IPS-20b (cell line): ENCODE data around the gene SCGB1A1.
A peak's percentile ranks its signal among the peaks of the same experiment; 100 is the strongest.

Experiments used
- H3K27ac ChIP-seq: one replicate; pipeline ENCODE4 v1.5.1; 2013; ENCODE audit warnings: low read length
- H3K27me3 ChIP-seq: 2 replicates; pipeline ENCODE4 v1.6.1; 2013; ENCODE audit warnings: mild to moderate bottlenecking, low read length, inconsistent platforms; ENCODE audit not compliant: insufficient read depth
- H3K36me3 ChIP-seq: 2 replicates; pipeline ENCODE4 v1.6.1; 2013; ENCODE audit warnings: low read depth, mild to moderate bottlenecking, inconsistent platforms, low read length, moderate library complexity; ENCODE audit not compliant: insufficient read depth
- H3K4me1 ChIP-seq: 2 replicates; pipeline ENCODE4 v1.6.1; 2013; ENCODE audit warnings: mild to moderate bottlenecking, control low read depth, inconsistent platforms, low read length, moderate library complexity; ENCODE audit not compliant: insufficient read depth
- H3K4me3 ChIP-seq: 2 replicates; pipeline ENCODE4 v1.5.1; 2013; ENCODE audit warnings: mild to moderate bottlenecking, low read length, inconsistent platforms
- H3K9ac ChIP-seq: 2 replicates; pipeline ENCODE4 v1.6.1; 2013; ENCODE audit warnings: low read depth, mild to moderate bottlenecking, inconsistent platforms, low read length, moderate library complexity
- H3K9me3 ChIP-seq: 2 replicates; pipeline ENCODE4 v1.6.1; 2013; ENCODE audit warnings: mild to moderate bottlenecking, low read depth, low read length, inconsistent platforms; ENCODE audit not compliant: insufficient read depth

The SCGB1A1 gene

DNA sequence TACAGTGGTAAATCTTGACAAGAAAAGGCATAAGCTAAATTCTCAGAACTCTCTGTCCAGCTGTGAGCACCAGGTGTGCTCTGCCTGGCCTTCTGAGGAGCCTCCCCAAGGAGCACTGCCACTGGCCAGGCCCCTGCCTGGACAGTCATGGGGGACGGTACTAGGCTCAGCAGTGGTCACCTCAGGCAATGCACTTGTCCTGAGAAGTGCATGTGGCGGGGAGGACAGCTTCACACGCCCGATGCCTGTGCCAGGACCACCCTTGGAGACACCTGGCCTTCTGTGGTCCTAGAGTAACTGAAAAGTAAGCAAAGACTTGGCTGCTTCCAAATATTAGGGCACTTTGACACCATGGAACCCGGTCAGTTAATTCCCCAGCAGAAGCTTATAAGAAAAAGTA, 28.6 kb upstream of the SCGB1A1 start:
- no peak overlapping the region for H3K9ac ChIP-seq
- H3K4me3 ChIP-seq, result no peak overlapping the region
- H3K4me1 ChIP-seq, result peaks cover under 1% of the 10 kb centered on the region; the same call in 1 of the 2 replicates
- H3K27ac ChIP-seq, result no peak overlapping the region
- H3K9me3 ChIP-seq, result no peaks in the 10 kb centered on the region
- H3K36me3 ChIP-seq, result peaks cover 5% of the 10 kb centered on the region; the same call in 1 of the 2 replicates
- H3K27me3 ChIP-seq, result no peaks in the 10 kb centered on the region

- Histone ChIP-seq H3K4me1 (peaks cover 3% of the 10 kb centered on the region; the same call in 1 of the 2 replicates), H3K4me3 (no peak overlapping the region), H3K36me3 (peaks cover 5% of the 10 kb centered on the region; the same call in 1 of the 2 replicates), H3K9ac (no peak overlapping the region), H3K27ac (no peak overlapping the region), H3K27me3 (no peaks in the 10 kb centered on the region), H3K9me3 (no peaks in the 10 kb centered on the region)
Observed at GRCh38 chr11:62390722-62391121, 28.1 kb upstream of the SCGB1A1 start.

- Histone ChIP-seq H3K9me3 (no peaks in the 10 kb centered on the region), H3K36me3 (peaks cover 5% of the 10 kb centered on the region; the same call in 1 of the 2 replicates), H3K27me3 (no peaks in the 10 kb centered on the region), H3K4me3 (no peak overlapping the region), H3K9ac (no peak overlapping the region), H3K4me1 (peaks cover 3% of the 10 kb centered on the region; the same call in 1 of the 2 replicates), H3K27ac (no peak overlapping the region)
Observed at GRCh38 chr11:62391642-62392425, 27.0 kb upstream of the SCGB1A1 start.

- Histone ChIP-seq H3K36me3 (peaks cover 5% of the 10 kb centered on the region; the same call in 1 of the 2 replicates), H3K9me3 (no peaks in the 10 kb centered on the region), H3K27ac (no peak overlapping the region), H3K4me3 (no peak overlapping the region), H3K9ac (no peak overlapping the region), H3K4me1 (peaks cover 3% of the 10 kb centered on the region; the same call in 1 of the 2 replicates), H3K27me3 (no peaks in the 10 kb centered on the region)
Observed at GRCh38 chr11:62392506-62392905, 26.3 kb upstream of the SCGB1A1 start.

DNA sequence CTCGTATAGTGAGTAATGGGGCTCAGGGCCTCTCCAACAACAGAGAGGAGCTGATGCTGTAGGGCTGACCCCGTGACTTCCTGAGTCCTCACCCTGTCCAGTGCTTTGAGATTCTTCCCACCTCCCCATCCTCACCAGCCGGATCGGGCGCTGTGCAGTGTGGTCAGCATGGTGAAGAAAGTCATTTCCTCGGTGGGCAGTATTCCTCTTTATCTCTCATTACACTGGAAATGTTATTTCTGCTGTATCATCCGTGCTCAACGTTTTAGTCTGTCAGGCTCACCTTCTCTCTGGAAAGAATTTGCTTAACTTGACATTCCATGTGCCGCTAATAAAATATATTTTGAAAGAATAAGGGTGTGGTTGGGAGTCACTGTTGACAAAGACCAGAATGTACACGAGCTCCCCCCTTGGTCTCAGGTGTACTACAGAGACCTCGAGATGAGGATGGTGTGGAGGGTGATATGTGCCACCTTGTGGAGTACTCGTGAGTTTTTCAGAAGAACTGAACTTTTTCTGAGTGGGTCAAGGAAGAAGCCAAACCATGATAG, 25.7 kb upstream of the SCGB1A1 start:
- Histone ChIP-seq H3K4me3 (no peak overlapping the region), H3K36me3 (peaks cover 5% of the 10 kb centered on the region; the same call in 1 of the 2 replicates), H3K4me1 (peaks cover 3% of the 10 kb centered on the region; the same call in 1 of the 2 replicates), H3K27me3 (no peaks in the 10 kb centered on the region), H3K9ac (no peak overlapping the region), H3K9me3 (no peaks in the 10 kb centered on the region), H3K27ac (no peak overlapping the region)

DNA sequence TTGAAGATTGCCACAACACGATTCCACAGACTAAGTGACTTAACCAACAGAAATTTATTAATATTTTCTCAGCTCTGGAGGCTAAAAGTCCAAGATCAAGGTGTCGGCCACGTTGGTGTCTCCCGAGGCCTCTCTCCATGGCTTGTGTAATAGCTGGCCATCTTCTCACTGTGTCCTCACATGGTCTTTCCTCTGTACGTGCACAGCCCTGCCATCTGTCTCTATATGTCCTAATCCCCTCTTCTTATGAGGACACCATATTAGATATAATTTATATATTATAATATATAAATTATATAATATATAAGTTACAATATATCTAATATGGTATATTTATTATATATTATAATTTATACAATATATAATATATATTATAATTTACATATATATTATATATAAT, 25.1 kb upstream of the SCGB1A1 start:
- Histone ChIP-seq H3K4me3 (no peak overlapping the region), H3K9me3 (no peaks in the 10 kb centered on the region), H3K27ac (no peak overlapping the region), H3K36me3 (peaks cover 5% of the 10 kb centered on the region; the same call in 1 of the 2 replicates), H3K27me3 (no peaks in the 10 kb centered on the region), H3K9ac (no peak overlapping the region), H3K4me1 (peaks cover 3% of the 10 kb centered on the region; the same call in 1 of the 2 replicates)

- peaks cover 5% of the 10 kb centered on the region; the same call in 1 of the 2 replicates for H3K36me3 ChIP-seq
Observed at GRCh38 chr11:62394825-62395538, 23.9 kb upstream of the SCGB1A1 start.

DNA sequence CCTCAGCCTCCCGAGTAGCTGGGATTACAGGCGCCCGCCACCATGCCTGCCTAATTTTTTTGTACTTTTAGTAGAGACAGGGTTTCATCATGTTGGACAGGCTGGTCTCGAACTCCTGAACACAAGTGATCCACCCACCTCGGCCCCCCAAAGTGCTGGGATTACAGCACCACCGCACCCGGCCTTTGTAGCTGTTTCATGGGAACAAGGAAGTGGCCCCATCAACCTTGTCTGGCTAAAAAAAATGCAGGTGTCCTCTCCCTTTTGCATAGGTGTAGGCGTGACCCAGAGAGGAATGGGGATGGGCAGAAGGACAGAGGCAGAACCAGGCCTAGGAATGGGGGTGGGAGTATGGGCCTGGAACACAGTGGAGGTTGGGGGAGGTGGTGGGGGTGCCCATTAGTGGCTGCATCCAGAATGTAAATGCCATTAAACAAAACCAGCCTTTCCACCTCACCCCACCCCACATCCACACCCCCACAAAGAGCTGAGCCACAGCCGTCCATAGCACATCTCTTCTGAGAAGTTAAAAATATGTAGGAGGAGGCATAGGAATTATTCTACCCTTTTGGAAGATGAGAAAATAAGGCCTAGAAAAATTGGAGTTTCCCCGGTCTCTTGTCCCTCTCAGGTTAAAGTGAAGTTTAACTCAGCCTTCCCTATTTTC, 22.8 kb upstream of the SCGB1A1 start:
- H3K4me3 ChIP-seq, result no peak overlapping the region
- peaks cover 3% of the 10 kb centered on the region; the same call in 1 of the 2 replicates for H3K4me1 ChIP-seq
- H3K9ac ChIP-seq, result no peak overlapping the region
- H3K9me3 ChIP-seq, result no peaks in the 10 kb centered on the region
- H3K36me3 ChIP-seq, result peaks cover 5% of the 10 kb centered on the region; the same call in 1 of the 2 replicates
- H3K27ac ChIP-seq, result no peak overlapping the region
- no peaks in the 10 kb centered on the region for H3K27me3 ChIP-seq

More at GRCh38 chr11:62394825-62395538, 23.9 kb upstream of the SCGB1A1 start:
- H3K4me3 ChIP-seq, result peak overlapping the region; percentile 52; the same call in 1 of the 2 replicates
- no peaks in the 10 kb centered on the region for H3K9me3 ChIP-seq
- H3K4me1 ChIP-seq, result peaks cover 3% of the 10 kb centered on the region; the same call in 1 of the 2 replicates
- no peaks in the 10 kb centered on the region for H3K27me3 ChIP-seq
- no peak overlapping the region for H3K27ac ChIP-seq
- peak overlapping the region; percentile 30; the same call in 1 of the 2 replicates for H3K9ac ChIP-seq

GRCh38 chr11:62398011-62398994, 20.5 kb upstream of the SCGB1A1 start:
- H3K9me3 ChIP-seq, result no peaks in the 10 kb centered on the region
- H3K9ac ChIP-seq, result no peak overlapping the region
- peaks cover 7% of the 10 kb centered on the region; the same call in 1 of the 2 replicates for H3K4me1 ChIP-seq
- no peak overlapping the region for H3K27ac ChIP-seq
- H3K4me3 ChIP-seq, result no peak overlapping the region
- no peaks in the 10 kb centered on the region for H3K27me3 ChIP-seq
- no peaks in the 10 kb centered on the region for H3K36me3 ChIP-seq

- H3K9ac ChIP-seq, result no peak overlapping the region
- no peaks in the 10 kb centered on the region for H3K9me3 ChIP-seq
- no peaks in the 10 kb centered on the region for H3K27me3 ChIP-seq
- no peak overlapping the region for H3K4me3 ChIP-seq
- H3K36me3 ChIP-seq, result no peaks in the 10 kb centered on the region
- no peak overlapping the region for H3K27ac ChIP-seq
- peaks cover 7% of the 10 kb centered on the region; the same call in 1 of the 2 replicates for H3K4me1 ChIP-seq
Observed at GRCh38 chr11:62399172-62399877, 19.5 kb upstream of the SCGB1A1 start.
